Upper lobe of right lung (tissue), 1 donor: ENCODE measurements around the gene SH3RF2. TPM values are rescaled to one million over a fixed set of nuclear protein-coding genes. Genes with fewer than 3 reads are reported as not detected.

ENCODE experiments used
- ATAC-seq: fragments of 200-7000 bp; cut with Tn5 transposase; one replicate; pipeline ENCODE4 v1.9.1; 2020; ENCODE audit warnings: mild to moderate bottlenecking, moderate library complexity
- DNase-seq: peaks from one replicate; pipeline ENCODE4 v3.0.0-alpha.2; 2020
- H3K27ac ChIP-seq: fragments of 200-600 bp; one replicate; pipeline ENCODE4 v1.8.0; 2022
- H3K27me3 ChIP-seq: fragments of 200-600 bp; one replicate; pipeline ENCODE4 v1.8.0; 2022; ENCODE audit warnings: mild to moderate bottlenecking
- H3K36me3 ChIP-seq: fragments of 200-600 bp; one replicate; pipeline ENCODE4 v1.8.0; 2022
- H3K4me1 ChIP-seq: fragments of 200-600 bp; one replicate; pipeline ENCODE4 v1.8.0; 2022
- H3K4me3 ChIP-seq: fragments of 200-600 bp; one replicate; pipeline ENCODE4 v1.8.0; 2022; ENCODE audit warnings: mild to moderate bottlenecking
- H3K9me3 ChIP-seq: fragments of 200-600 bp; one replicate; pipeline ENCODE4 v1.8.0; 2022
- CTCF ChIP-seq: fragments of 200-600 bp; IDR thresholded peaks from one replicate; pipeline ENCODE4 v1.8.0; 2022; ENCODE audit warnings: antibody characterized with exemption
- intact Hi-C: fragments of 100-400 bp; cut with DNase I; formaldehyde crosslinking; loops from one replicate; pipeline ENCODE4 v1.11.0; 2022
- total RNA-seq: library from RNA; stranded (reverse); fragmentation: NEBNext Ultra II Directional; extraction: Animal tissue kit (Norgen Biotek cat#: 25700); gene quantifications from one replicate; pipeline ENCODE4 v1.2.1, GENCODE V29; 2021
- donor health status: DM: no; HTN: yes; CAD: no; lungs with severe emphysema.

SH3RF2 gene
- total RNA-seq, 1 donor from 2014 or later: 12.4 TPM

GRCh38 chr5:145971701-145972100 is 35.3 kb downstream of the SH3RF2 start:
- Histone ChIP-seq H3K27me3 (no peaks in the 10 kb centered on the region), H3K4me3 (no peak overlapping the region), H3K9me3 (no peaks in the 10 kb centered on the region), H3K36me3 (no peaks in the 10 kb centered on the region), H3K27ac (no peak overlapping the region), H3K4me1 (no peaks in the 10 kb centered on the region)
- no peak for DNase-seq
- TF ChIP-seq CTCF: no peak
- intact Hi-C loops: no loop called here
- no peak for ATAC-seq

GRCh38 chr5:145975001-145975360 is 38.6 kb downstream of the SH3RF2 start:
- intact Hi-C loops: no loop called here
- Histone ChIP-seq H3K4me3 (no peak overlapping the region), H3K27me3 (no peaks in the 10 kb centered on the region), H3K9me3 (no peaks in the 10 kb centered on the region), H3K36me3 (no peaks in the 10 kb centered on the region), H3K4me1 (no peaks in the 10 kb centered on the region), H3K27ac (no peak overlapping the region)
- TF ChIP-seq CTCF: no peak
- DNase-seq (no peak), ATAC-seq (no peak)

- intact Hi-C loops: no loop called here
- no peaks in the 10 kb centered on the region for H3K27me3 ChIP-seq
- H3K4me1 ChIP-seq: no peaks in the 10 kb centered on the region
- H3K27ac ChIP-seq: no peak overlapping the region
- no peak for DNase-seq
- no peak overlapping the region for H3K4me3 ChIP-seq
- TF ChIP-seq CTCF: no peak
- no peak for ATAC-seq
- no peaks in the 10 kb centered on the region for H3K36me3 ChIP-seq
- H3K9me3 ChIP-seq: no peaks in the 10 kb centered on the region
Measured at GRCh38 chr5:145975361-145976066, 39.1 kb downstream of the SH3RF2 start.

- ATAC-seq (peak; percentile 61), DNase-seq (no peak)
- no peaks in the 10 kb centered on the region for H3K36me3 ChIP-seq
- no peak overlapping the region for H3K4me3 ChIP-seq
- no peak for TF ChIP-seq CTCF
- H3K9me3 ChIP-seq: no peaks in the 10 kb centered on the region
- no peak overlapping the region for H3K27ac ChIP-seq
- H3K4me1 ChIP-seq: peaks cover 5% of the 10 kb centered on the region
- intact Hi-C loops: no loop called here
- no peaks in the 10 kb centered on the region for H3K27me3 ChIP-seq
Measured at GRCh38 chr5:145976431-145977155, 40.2 kb downstream of the SH3RF2 start.

GRCh38 chr5:145978171-145978570 is 41.8 kb downstream of the SH3RF2 start:
- Histone ChIP-seq H3K27me3 (no peaks in the 10 kb centered on the region), H3K4me3 (no peak overlapping the region), H3K9me3 (no peaks in the 10 kb centered on the region), H3K36me3 (no peaks in the 10 kb centered on the region), H3K4me1 (peaks cover 15% of the 10 kb centered on the region), H3K27ac (no peak overlapping the region)
- intact Hi-C loops: no loop called here
- no peak for TF ChIP-seq CTCF
- DNase-seq (no peak), ATAC-seq (no peak)
